ENCODE measurements around the gene VEZT. TPM values are rescaled to one million over a fixed set of nuclear protein-coding genes. Genes with fewer than 3 reads are reported as not detected.

Gene VEZT, protein sequence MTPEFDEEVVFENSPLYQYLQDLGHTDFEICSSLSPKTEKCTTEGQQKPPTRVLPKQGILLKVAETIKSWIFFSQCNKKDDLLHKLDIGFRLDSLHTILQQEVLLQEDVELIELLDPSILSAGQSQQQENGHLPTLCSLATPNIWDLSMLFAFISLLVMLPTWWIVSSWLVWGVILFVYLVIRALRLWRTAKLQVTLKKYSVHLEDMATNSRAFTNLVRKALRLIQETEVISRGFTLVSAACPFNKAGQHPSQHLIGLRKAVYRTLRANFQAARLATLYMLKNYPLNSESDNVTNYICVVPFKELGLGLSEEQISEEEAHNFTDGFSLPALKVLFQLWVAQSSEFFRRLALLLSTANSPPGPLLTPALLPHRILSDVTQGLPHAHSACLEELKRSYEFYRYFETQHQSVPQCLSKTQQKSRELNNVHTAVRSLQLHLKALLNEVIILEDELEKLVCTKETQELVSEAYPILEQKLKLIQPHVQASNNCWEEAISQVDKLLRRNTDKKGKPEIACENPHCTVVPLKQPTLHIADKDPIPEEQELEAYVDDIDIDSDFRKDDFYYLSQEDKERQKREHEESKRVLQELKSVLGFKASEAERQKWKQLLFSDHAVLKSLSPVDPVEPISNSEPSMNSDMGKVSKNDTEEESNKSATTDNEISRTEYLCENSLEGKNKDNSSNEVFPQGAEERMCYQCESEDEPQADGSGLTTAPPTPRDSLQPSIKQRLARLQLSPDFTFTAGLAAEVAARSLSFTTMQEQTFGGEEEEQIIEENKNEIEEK
- 10 to 100 TPM; 73.0 to 90.3 (median 87.0) TPM for total RNA-seq

DNA sequence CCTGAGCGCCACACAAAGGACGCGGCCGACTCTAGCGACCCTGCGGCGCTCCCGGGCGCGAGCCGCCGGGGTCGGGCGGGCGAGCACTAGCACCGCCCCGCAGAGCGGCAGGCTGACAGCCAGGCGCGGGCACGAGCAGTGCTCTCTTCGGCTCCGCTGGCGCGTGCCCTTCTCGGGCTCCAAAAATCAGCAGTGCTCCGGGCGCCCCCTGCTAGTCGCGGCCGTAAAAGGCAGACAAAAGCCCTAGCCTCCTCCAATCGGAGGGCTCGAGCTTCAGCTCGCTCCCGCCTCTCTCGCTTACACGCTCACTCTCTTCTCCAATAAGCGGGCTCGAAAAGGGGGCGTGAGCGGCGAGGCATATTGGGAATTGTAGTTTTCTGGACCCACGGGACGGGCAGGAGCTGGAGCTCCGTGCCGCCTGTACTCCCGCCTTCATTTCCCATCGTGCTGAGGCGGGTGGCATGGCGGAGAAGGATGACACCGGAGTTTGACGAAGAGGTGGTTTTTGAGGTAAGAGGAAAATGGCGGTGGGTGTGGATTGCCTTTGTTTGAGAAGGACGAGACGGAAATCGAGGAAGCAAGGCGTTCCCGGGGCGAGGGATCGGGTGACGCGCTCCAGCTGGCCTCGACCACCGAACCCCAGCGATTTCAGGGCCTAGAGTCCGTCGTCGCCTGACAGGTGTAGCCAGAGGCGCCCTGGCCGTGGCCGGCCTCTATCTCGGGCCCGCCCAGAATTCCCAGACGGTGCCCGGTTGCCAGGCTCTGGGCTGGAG is at the start of gene VEZT, which contains the start of gene FGD6:
Gene VEZT, plus strand, starts transcription at position 431 of the 773 bp plus-strand sequence. Its CDS starts 44 bp downstream, at position 475.
Gene FGD6, minus strand, starts transcription at position 91 of the 773 bp plus-strand sequence. CDS start 227 bp downstream, outside the sequence.
- TF ChIP-seq POLR2AphosphoS5 (IDR thresholded peaks at IDR 0.05) = peak; percentile 88 to 93
- TF ChIP-seq EP300 (IDR thresholded peaks at IDR 0.05) = no peak
- peak; percentile 64 for TF ChIP-seq POLR2A (IDR thresholded peaks at IDR 0.05; ENCODE audit: low read depth)
- TF ChIP-seq, protein P1, sequence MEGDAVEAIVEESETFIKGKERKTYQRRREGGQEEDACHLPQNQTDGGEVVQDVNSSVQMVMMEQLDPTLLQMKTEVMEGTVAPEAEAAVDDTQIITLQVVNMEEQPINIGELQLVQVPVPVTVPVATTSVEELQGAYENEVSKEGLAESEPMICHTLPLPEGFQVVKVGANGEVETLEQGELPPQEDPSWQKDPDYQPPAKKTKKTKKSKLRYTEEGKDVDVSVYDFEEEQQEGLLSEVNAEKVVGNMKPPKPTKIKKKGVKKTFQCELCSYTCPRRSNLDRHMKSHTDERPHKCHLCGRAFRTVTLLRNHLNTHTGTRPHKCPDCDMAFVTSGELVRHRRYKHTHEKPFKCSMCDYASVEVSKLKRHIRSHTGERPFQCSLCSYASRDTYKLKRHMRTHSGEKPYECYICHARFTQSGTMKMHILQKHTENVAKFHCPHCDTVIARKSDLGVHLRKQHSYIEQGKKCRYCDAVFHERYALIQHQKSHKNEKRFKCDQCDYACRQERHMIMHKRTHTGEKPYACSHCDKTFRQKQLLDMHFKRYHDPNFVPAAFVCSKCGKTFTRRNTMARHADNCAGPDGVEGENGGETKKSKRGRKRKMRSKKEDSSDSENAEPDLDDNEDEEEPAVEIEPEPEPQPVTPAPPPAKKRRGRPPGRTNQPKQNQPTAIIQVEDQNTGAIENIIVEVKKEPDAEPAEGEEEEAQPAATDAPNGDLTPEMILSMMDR (IDR thresholded peaks at IDR 0.05) = peak; percentile 42 to 61 (median 53)
- Histone ChIP-seq H3K27ac (replicated peaks in 1 of 4) (peak within 1 kb of the TSS; percentile 92 to 99 (median 98)), H3K36me3 (no peaks in the 10 kb centered on the region), H3K4me3 (peak within 1 kb of the TSS; percentile 73 to 89 (median 86)), H3K4me1 (peaks cover 28 to 59% (median 57%) of the 10 kb centered on the region in 4 donors), H3K9me3 (no peaks in the 10 kb centered on the region), H3K27me3 (no peaks in the 10 kb centered on the region)
- DNase-seq (ENCODE audit: extremely low spot score) = peak; percentile 100
- WGBS = 0% methylated on average over 27 of the region's 75 CpGs
- intact Hi-C loops (cut with DNase I) = loop anchor here (5.0 to 10.0 kb wide), 3 partner anchors 100 to 317 kb away; no protein-coding TSS in a partner anchor

DNA sequence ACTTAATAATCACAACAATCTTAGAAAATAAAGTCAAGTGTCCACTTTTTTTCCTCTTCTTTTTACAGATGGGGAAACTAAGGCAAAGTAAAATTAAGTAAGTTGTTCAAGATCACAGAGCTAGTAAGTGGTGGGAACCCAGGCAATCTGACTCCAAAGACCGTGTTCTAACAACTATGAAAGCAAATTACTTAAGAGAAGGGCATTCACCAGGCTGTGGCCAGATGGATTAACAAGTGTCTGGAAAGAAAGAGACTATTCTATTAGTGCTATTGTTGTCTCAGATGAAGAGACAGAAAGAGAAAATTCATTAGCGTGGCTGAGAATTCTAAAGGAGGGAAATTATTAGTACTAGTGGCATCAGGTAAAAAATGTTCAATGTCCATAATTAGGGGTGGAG is 48.9 kb upstream of the VEZT start:
- TF ChIP-seq, protein P1 (IDR thresholded peaks at IDR 0.05) = no peak
- TF ChIP-seq POLR2A (IDR thresholded peaks at IDR 0.05; ENCODE audit: low read depth) (no peak), EP300 (IDR thresholded peaks at IDR 0.05) (no peak), POLR2AphosphoS5 (IDR thresholded peaks at IDR 0.05) (no peak)
- DNase-seq (ENCODE audit: extremely low spot score) = no peak
- H3K9me3 ChIP-seq = no peaks in the 10 kb centered on the region
- peaks cover 17 to 24% (median 22%) of the 10 kb centered on the region in 4 donors for H3K4me1 ChIP-seq
- WGBS = 88% methylated on average over 2 of the region's 2 CpGs
- no peak overlapping the region for H3K27ac ChIP-seq (replicated peaks in 1 of 4)
- no peaks in the 10 kb centered on the region for H3K27me3 ChIP-seq
- peaks cover 0 to 20% (median 3%) of the 10 kb centered on the region in 4 donors for H3K36me3 ChIP-seq
- intact Hi-C loops (cut with DNase I) = no loop called here
- H3K4me3 ChIP-seq = no peak overlapping the region

DNA sequence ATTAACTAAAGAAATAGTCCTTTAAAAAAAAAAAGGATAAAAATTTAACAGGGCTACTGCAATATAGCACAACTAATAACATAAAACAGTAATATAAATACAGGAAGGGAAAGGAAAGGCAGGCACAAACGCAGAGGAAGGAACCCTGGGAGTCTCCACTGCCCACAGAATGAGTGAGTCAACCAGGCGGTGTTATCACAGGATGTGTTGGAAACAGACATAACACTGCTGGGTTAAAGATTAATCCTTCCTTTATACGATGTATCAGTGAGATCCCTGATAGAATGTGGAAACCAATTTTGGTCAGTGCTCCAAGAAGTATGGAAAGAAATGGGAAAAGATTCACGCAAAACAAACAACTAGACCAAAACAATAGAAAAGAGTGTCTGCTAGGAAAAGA is 48.2 kb upstream of the VEZT start:
- H3K27me3 ChIP-seq = no peaks in the 10 kb centered on the region
- intact Hi-C loops (cut with DNase I) = no loop called here
- 66% methylated on average over 4 of the region's 4 CpGs for WGBS
- H3K4me3 ChIP-seq = no peak overlapping the region
- H3K36me3 ChIP-seq = peaks cover 0 to 20% (median 3%) of the 10 kb centered on the region in 4 donors
- TF ChIP-seq, protein P1 (IDR thresholded peaks at IDR 0.05) = no peak
- no peak for TF ChIP-seq EP300 (IDR thresholded peaks at IDR 0.05)
- no peak for TF ChIP-seq POLR2A (IDR thresholded peaks at IDR 0.05; ENCODE audit: low read depth)
- TF ChIP-seq POLR2AphosphoS5 (IDR thresholded peaks at IDR 0.05) = no peak
- H3K9me3 ChIP-seq = no peaks in the 10 kb centered on the region
- peaks cover 23 to 27% (median 24%) of the 10 kb centered on the region in 4 donors for H3K4me1 ChIP-seq
- no peak overlapping the region for H3K27ac ChIP-seq (replicated peaks in 1 of 4)
- no peak for DNase-seq (ENCODE audit: extremely low spot score)

Measured in esophagus muscularis mucosa (tissue), 4 donors.